Nucleus accumbens (tissue), 56 donors: Measurements from ENCODE around the gene HSPB9.

Experiments
- DNase-seq, 56 donors: peaks; one replicate each; lab custom pipeline; 2025; lab: John Stamatoyannopoulos, UW

Gene HSPB9

GRCh38 chr17:42098730-42099399 lies 23.7 kb upstream of the HSPB9 start:
- no peak for DNase-seq

GRCh38 chr17:42101513-42102292 lies 20.9 kb upstream of the HSPB9 start:
- peak in 49 of 56 donors; percentile 3 to 84 (median 34) for DNase-seq

GRCh38 chr17:42103221-42103954 lies 19.2 kb upstream of the HSPB9 start:
- DNase-seq = no peak

- DNase-seq = no peak
These were observed 18.3 kb upstream of the HSPB9 start for GRCh38 chr17:42104264-42104663.

GRCh38 chr17:42106009-42106408 lies 16.6 kb upstream of the HSPB9 start:
- DNase-seq = no peak

GRCh38 chr17:42107124-42107523 lies 15.5 kb upstream of the HSPB9 start:
- DNase-seq = no peak

- peak in 45 of 56 donors; percentile 7 to 89 (median 58) for DNase-seq
These were observed 14.7 kb upstream of the HSPB9 start for GRCh38 chr17:42107597-42108576.

- no peak for DNase-seq
These were observed 13.5 kb upstream of the HSPB9 start for GRCh38 chr17:42109086-42109485.

- no peak for DNase-seq
These were observed 12.0 kb upstream of the HSPB9 start for GRCh38 chr17:42110301-42111264.

- no peak for DNase-seq
These were observed 11.4 kb upstream of the HSPB9 start for GRCh38 chr17:42111265-42111636.

GRCh38 chr17:42111871-42112551 lies 10.6 kb upstream of the HSPB9 start:
- DNase-seq = peak in 26 of 56 donors; percentile 36 to 71 (median 59)

GRCh38 chr17:42112552-42113176 lies 9.9 kb upstream of the HSPB9 start, which contains the start of gene DHX58:
DHX58 (minus strand) TSS chr17:42112714; CDS start chr17:42111892, 822 bp downstream.
- DNase-seq = peak in 51 of 56 donors; percentile 27 to 83 (median 60)

- DNase-seq = no peak
These were observed 9.1 kb upstream of the HSPB9 start for GRCh38 chr17:42113293-42114069.

- DNase-seq = no peak
These were observed 8.5 kb upstream of the HSPB9 start for GRCh38 chr17:42114118-42114517.

GRCh38 chr17:42116705-42117396 lies 5.8 kb upstream of the HSPB9 start:
- peak in 48 of 56 donors; percentile 13 to 86 (median 46) for DNase-seq
